ENCODE results near the gene GRIK4. TPM values are rescaled to one million over a fixed set of nuclear protein-coding genes. Genes with fewer than 3 reads are reported as not detected.

GRIK4 gene
- total RNA-seq, 1 donor from 2014 or later = 2.2 TPM

GRCh38 chr11:120645639-120646038, 134.1 kb downstream of the GRIK4 start:
- no peak overlapping the region for H3K27ac ChIP-seq (ENCODE audit: low read depth, low read length)
- Mint-ChIP-seq H3K27me3 (ENCODE audit: low read depth, unreplicated experiment) (peaks cover 53% of the 10 kb centered on the region), H3K36me3 (ENCODE audit: low read depth, unreplicated experiment) (no peaks in the 10 kb centered on the region), H3K9me3 (ENCODE audit: unreplicated experiment) (no peaks in the 10 kb centered on the region), H3K4me1 (ENCODE audit: low read depth, unreplicated experiment) (no peaks in the 10 kb centered on the region), H3K27ac (ENCODE audit: unreplicated experiment) (no peak overlapping the region), H3K4me3 (ENCODE audit: unreplicated experiment) (no peak overlapping the region)
- H3K79me2 ChIP-seq (ENCODE audit: insufficient read depth, low read length) = no peaks in the 10 kb centered on the region
- TF ChIP-seq EZH2 (IDR thresholded peaks at IDR 0.05; ENCODE audit: insufficient read depth, low read length) (no peak), CTCF (IDR thresholded peaks at IDR 0.05; ENCODE audit: insufficient read depth, low read depth, low read length) (no peak)
- no peaks in the 10 kb centered on the region for H3K4me1 ChIP-seq (ENCODE audit: insufficient read depth, low read length)
- no peak for DNase-seq (ENCODE audit: low read depth)
- no peak overlapping the region for H2AFZ ChIP-seq (ENCODE audit: low read depth, low read length)
- no peak overlapping the region for H3K9ac ChIP-seq (ENCODE audit: low read length)
- no peak for FAIRE-seq
- H3K4me3 ChIP-seq (ENCODE audit: insufficient read depth, low read depth, low read length) = no peak overlapping the region
- peaks cover 31% of the 10 kb centered on the region for H3K27me3 ChIP-seq (ENCODE audit: insufficient read depth, low read length)
- no peaks in the 10 kb centered on the region for H3K9me3 ChIP-seq (ENCODE audit: insufficient read depth, low read depth, low read length)
- H3K36me3 ChIP-seq (ENCODE audit: insufficient read depth, low read length) = no peaks in the 10 kb centered on the region
- peak overlapping the region; percentile 48 for H3K4me2 ChIP-seq (ENCODE audit: low read length)
- H4K20me1 ChIP-seq (ENCODE audit: insufficient read depth, low read length) = no peaks in the 10 kb centered on the region

- Mint-ChIP-seq H3K27ac (ENCODE audit: unreplicated experiment) (no peak overlapping the region), H3K4me1 (ENCODE audit: low read depth, unreplicated experiment) (no peaks in the 10 kb centered on the region), H3K4me3 (ENCODE audit: unreplicated experiment) (no peak overlapping the region), H3K27me3 (ENCODE audit: low read depth, unreplicated experiment) (peaks cover 58% of the 10 kb centered on the region), H3K9me3 (ENCODE audit: unreplicated experiment) (no peaks in the 10 kb centered on the region), H3K36me3 (ENCODE audit: low read depth, unreplicated experiment) (no peaks in the 10 kb centered on the region)
- TF ChIP-seq CTCF (IDR thresholded peaks at IDR 0.05; ENCODE audit: insufficient read depth, low read depth, low read length) (no peak), EZH2 (IDR thresholded peaks at IDR 0.05; ENCODE audit: insufficient read depth, low read length) (no peak)
- Histone ChIP-seq H3K4me3 (ENCODE audit: insufficient read depth, low read depth, low read length) (no peak overlapping the region), H3K27ac (ENCODE audit: low read depth, low read length) (no peak overlapping the region), H3K9ac (ENCODE audit: low read length) (no peak overlapping the region), H2AFZ (ENCODE audit: low read depth, low read length) (no peak overlapping the region), H3K79me2 (ENCODE audit: insufficient read depth, low read length) (no peaks in the 10 kb centered on the region), H3K9me3 (ENCODE audit: insufficient read depth, low read depth, low read length) (no peaks in the 10 kb centered on the region), H4K20me1 (ENCODE audit: insufficient read depth, low read length) (no peaks in the 10 kb centered on the region), H3K4me2 (ENCODE audit: low read length) (no peak overlapping the region), H3K36me3 (ENCODE audit: insufficient read depth, low read length) (no peaks in the 10 kb centered on the region), H3K27me3 (ENCODE audit: insufficient read depth, low read length) (peaks cover 31% of the 10 kb centered on the region), H3K4me1 (ENCODE audit: insufficient read depth, low read length) (no peaks in the 10 kb centered on the region)
- DNase-seq (ENCODE audit: low read depth) = no peak
- FAIRE-seq = no peak
Observed at GRCh38 chr11:120646206-120646605, 134.7 kb downstream of the GRIK4 start.

- Mint-ChIP-seq H3K4me3 (ENCODE audit: unreplicated experiment) (no peak overlapping the region), H3K27me3 (ENCODE audit: low read depth, unreplicated experiment) (peaks cover 65% of the 10 kb centered on the region), H3K27ac (ENCODE audit: unreplicated experiment) (no peak overlapping the region), H3K9me3 (ENCODE audit: unreplicated experiment) (no peaks in the 10 kb centered on the region), H3K36me3 (ENCODE audit: low read depth, unreplicated experiment) (no peaks in the 10 kb centered on the region), H3K4me1 (ENCODE audit: low read depth, unreplicated experiment) (no peaks in the 10 kb centered on the region)
- peaks cover 31% of the 10 kb centered on the region for H3K27me3 ChIP-seq (ENCODE audit: insufficient read depth, low read length)
- H3K4me3 ChIP-seq (ENCODE audit: insufficient read depth, low read depth, low read length) = no peak overlapping the region
- H4K20me1 ChIP-seq (ENCODE audit: insufficient read depth, low read length) = no peaks in the 10 kb centered on the region
- H3K27ac ChIP-seq (ENCODE audit: low read depth, low read length) = no peak overlapping the region
- H3K36me3 ChIP-seq (ENCODE audit: insufficient read depth, low read length) = no peaks in the 10 kb centered on the region
- no peaks in the 10 kb centered on the region for H3K9me3 ChIP-seq (ENCODE audit: insufficient read depth, low read depth, low read length)
- no peak overlapping the region for H3K9ac ChIP-seq (ENCODE audit: low read length)
- DNase-seq (ENCODE audit: low read depth) (no peak), FAIRE-seq (no peak)
- H2AFZ ChIP-seq (ENCODE audit: low read depth, low read length) = no peak overlapping the region
- no peaks in the 10 kb centered on the region for H3K79me2 ChIP-seq (ENCODE audit: insufficient read depth, low read length)
- H3K4me2 ChIP-seq (ENCODE audit: low read length) = no peak overlapping the region
- TF ChIP-seq EZH2 (IDR thresholded peaks at IDR 0.05; ENCODE audit: insufficient read depth, low read length) (no peak), CTCF (IDR thresholded peaks at IDR 0.05; ENCODE audit: insufficient read depth, low read depth, low read length) (no peak)
- no peaks in the 10 kb centered on the region for H3K4me1 ChIP-seq (ENCODE audit: insufficient read depth, low read length)
Observed at GRCh38 chr11:120647681-120648080, 136.1 kb downstream of the GRIK4 start.
